Colonic mucosa (tissue), 4 donors: Measurements from ENCODE around the gene CLASP2. TPM values are rescaled to one million over a fixed set of nuclear protein-coding genes. Genes with fewer than 3 reads are reported as not detected.
"Not testable (repeated sequence)": the region's sequence is repeated elsewhere in the genome, so short reads cannot be mapped to it uniquely, and the experiment has no call there.

Source experiments
- DNase-seq: peaks from one replicate; pipeline ENCODE4 v3.0.0-alpha.2; 2020
- H3K27ac ChIP-seq: fragments of 200-600 bp; one replicate; pipeline ENCODE4 v1.8.0; 2021
- H3K27me3 ChIP-seq: fragments of 200-600 bp; one replicate; pipeline ENCODE4 v1.8.0; 2021
- H3K36me3 ChIP-seq: fragments of 200-600 bp; one replicate; pipeline ENCODE4 v1.8.0; 2021
- H3K4me1 ChIP-seq: fragments of 200-600 bp; one replicate; pipeline ENCODE4 v1.8.0; 2021; ENCODE audit warnings: mild to moderate bottlenecking
- H3K4me3 ChIP-seq: fragments of 200-600 bp; one replicate; pipeline ENCODE4 v1.8.0; 2021
- H3K9ac ChIP-seq, 2 donors: one replicate each; pipeline ENCODE4 v1.7.0; 2013; ENCODE audit warnings: control low read depth in 2 of 2, low read depth in 2 of 2, low read length in 2 of 2
- H3K9me3 ChIP-seq: fragments of 200-600 bp; one replicate; pipeline ENCODE4 v1.8.0; 2021
- CTCF ChIP-seq: fragments of 200-600 bp; IDR thresholded peaks from one replicate; pipeline ENCODE4 v1.8.0; 2022; ENCODE audit warnings: antibody characterized with exemption, mild to moderate bottlenecking
- intact Hi-C: fragments of 100-400 bp; cut with DNase I; formaldehyde crosslinking; loops from one replicate; pipeline ENCODE4 v1.14.1; 2022
- total RNA-seq, 2 donors: library from RNA; stranded (reverse); fragmentation: NEBNext Ultra II Directional in 1 of 2; extraction: Animal tissue kit (Norgen Biotek cat#: 25700) in 1 of 2; gene quantifications; one replicate each; pipeline ENCODE4 v1.2.1, GENCODE V29; 2021
- donor health status: healthy.
- donor health status: DM: no; HTN: no; CAD: no.
- donor health status: DM: no; HTN: no; CAD: no.

CLASP2 gene
- total RNA-seq = 10 to 100 TPM; 37.4 to 40.9 TPM

GRCh38 chr3:33717866-33718594 lies at the start of gene CLASP2:
Gene CLASP2, minus strand, starts transcription at chr3:33718254. Its CDS starts 252 bp downstream, at chr3:33718002.
- Histone ChIP-seq H3K4me1 (no peaks in the 10 kb centered on the region), H3K27ac (peak within 1 kb of the TSS; percentile 97), H3K4me3 (peak within 1 kb of the TSS; percentile 82), H3K36me3 (no peaks in the 10 kb centered on the region), H3K9ac (peak within 1 kb of the TSS; percentile 65 to 98), H3K27me3 (no peaks in the 10 kb centered on the region), H3K9me3 (no peaks in the 10 kb centered on the region)
- intact Hi-C loops = loop anchor here (2.0 kb wide), 1 partner anchor 81 kb away; no protein-coding TSS in a partner anchor
- TF ChIP-seq CTCF = no peak
- DNase-seq = peak; percentile 87

- Histone ChIP-seq H3K27me3 (no peaks in the 10 kb centered on the region), H3K9me3 (no peaks in the 10 kb centered on the region), H3K4me1 (no peaks in the 10 kb centered on the region), H3K4me3 (no peak overlapping the region), H3K27ac (no peak overlapping the region), H3K36me3 (no peaks in the 10 kb centered on the region), H3K9ac (no peak overlapping the region)
- DNase-seq = no peak
- intact Hi-C loops = no loop called here
- no peak for TF ChIP-seq CTCF
Measured at GRCh38 chr3:33758864-33759263, 40.8 kb upstream of the CLASP2 start.

- no peak for DNase-seq
- Histone ChIP-seq H3K27me3 (no peaks in the 10 kb centered on the region), H3K27ac (no peak overlapping the region), H3K36me3 (no peaks in the 10 kb centered on the region), H3K4me3 (no peak overlapping the region), H3K4me1 (no peaks in the 10 kb centered on the region), H3K9me3 (no peaks in the 10 kb centered on the region), H3K9ac (no peak overlapping the region)
- no peak for TF ChIP-seq CTCF
- intact Hi-C loops = no loop called here
Measured at GRCh38 chr3:33758281-33758680, 40.2 kb upstream of the CLASP2 start.

- H3K4me3 ChIP-seq, H3K4me1 ChIP-seq, H3K27ac ChIP-seq, H3K9me3 ChIP-seq, intact Hi-C loops, H3K9ac ChIP-seq, H3K36me3 ChIP-seq, DNase-seq, H3K27me3 ChIP-seq: not testable (repeated sequence)
Measured at GRCh38 chr3:33754391-33754790, 36.3 kb upstream of the CLASP2 start.

- H3K27me3 ChIP-seq = no peaks in the 10 kb centered on the region
- no peaks in the 10 kb centered on the region for H3K4me1 ChIP-seq
- no peak for DNase-seq
- H3K9me3 ChIP-seq = no peaks in the 10 kb centered on the region
- no peak overlapping the region for H3K4me3 ChIP-seq
- no peaks in the 10 kb centered on the region for H3K36me3 ChIP-seq
- no peak overlapping the region for H3K9ac ChIP-seq
- no peak for TF ChIP-seq CTCF
- H3K27ac ChIP-seq = no peak overlapping the region
- intact Hi-C loops = no loop called here
Measured at GRCh38 chr3:33751336-33751735, 33.3 kb upstream of the CLASP2 start.

- Histone ChIP-seq H3K9me3 (no peaks in the 10 kb centered on the region), H3K27me3 (no peaks in the 10 kb centered on the region), H3K9ac (no peak overlapping the region), H3K36me3 (no peaks in the 10 kb centered on the region), H3K27ac (no peak overlapping the region), H3K4me1 (no peaks in the 10 kb centered on the region), H3K4me3 (no peak overlapping the region)
- no peak for DNase-seq
- intact Hi-C loops = no loop called here
- TF ChIP-seq CTCF = no peak
Measured at GRCh38 chr3:33750211-33750548, 32.1 kb upstream of the CLASP2 start.
